GM19452 (cell line): ENCODE measurements around the gene RANBP3.

Source experiments
- ATAC-seq: cut with Tn5 transposase; IDR thresholded peaks from one replicate; pipeline ENCODE4 v1.9.1; 2021; ENCODE audit not compliant: unreplicated experiment

Gene RANBP3

GRCh38 chr19:5953030-5953589, 24.8 kb downstream of the RANBP3 start:
- no peak for ATAC-seq

- no peak for ATAC-seq
These were observed 25.5 kb downstream of the RANBP3 start for GRCh38 chr19:5952193-5953029.

- ATAC-seq = no peak
These were observed 26.5 kb downstream of the RANBP3 start for GRCh38 chr19:5951338-5951861.

GRCh38 chr19:5950741-5951140, 27.2 kb downstream of the RANBP3 start:
- ATAC-seq = no peak

- ATAC-seq = no peak
These were observed 28.1 kb downstream of the RANBP3 start for GRCh38 chr19:5949792-5950305.

GRCh38 chr19:5948752-5949564, 29.0 kb downstream of the RANBP3 start:
- no peak for ATAC-seq

GRCh38 chr19:5947435-5947834, 30.5 kb downstream of the RANBP3 start:
- ATAC-seq = no peak

- no peak for ATAC-seq
These were observed 34.3 kb downstream of the RANBP3 start for GRCh38 chr19:5943623-5944022.

GRCh38 chr19:5943045-5943444, 34.9 kb downstream of the RANBP3 start:
- ATAC-seq = no peak

- no peak for ATAC-seq
These were observed 36.3 kb downstream of the RANBP3 start for GRCh38 chr19:5941673-5942072.

GRCh38 chr19:5940260-5941208, 37.4 kb downstream of the RANBP3 start:
- ATAC-seq = no peak

GRCh38 chr19:5937550-5937949, 40.4 kb downstream of the RANBP3 start:
- no peak for ATAC-seq

- ATAC-seq = no peak
These were observed 41.7 kb downstream of the RANBP3 start for GRCh38 chr19:5936292-5936592.

- no peak for ATAC-seq
These were observed 42.3 kb downstream of the RANBP3 start for GRCh38 chr19:5935473-5936291.

GRCh38 chr19:5934774-5935472, 43.0 kb downstream of the RANBP3 start:
- no peak for ATAC-seq

- no peak for ATAC-seq
These were observed 43.9 kb downstream of the RANBP3 start for GRCh38 chr19:5934069-5934401.

- no peak for ATAC-seq
These were observed 44.4 kb downstream of the RANBP3 start for GRCh38 chr19:5933391-5934068.

- no peak for ATAC-seq
These were observed 45.2 kb downstream of the RANBP3 start for GRCh38 chr19:5932609-5933262.
